ENCODE results near the gene GARNL3.

GARNL3 gene

DNA sequence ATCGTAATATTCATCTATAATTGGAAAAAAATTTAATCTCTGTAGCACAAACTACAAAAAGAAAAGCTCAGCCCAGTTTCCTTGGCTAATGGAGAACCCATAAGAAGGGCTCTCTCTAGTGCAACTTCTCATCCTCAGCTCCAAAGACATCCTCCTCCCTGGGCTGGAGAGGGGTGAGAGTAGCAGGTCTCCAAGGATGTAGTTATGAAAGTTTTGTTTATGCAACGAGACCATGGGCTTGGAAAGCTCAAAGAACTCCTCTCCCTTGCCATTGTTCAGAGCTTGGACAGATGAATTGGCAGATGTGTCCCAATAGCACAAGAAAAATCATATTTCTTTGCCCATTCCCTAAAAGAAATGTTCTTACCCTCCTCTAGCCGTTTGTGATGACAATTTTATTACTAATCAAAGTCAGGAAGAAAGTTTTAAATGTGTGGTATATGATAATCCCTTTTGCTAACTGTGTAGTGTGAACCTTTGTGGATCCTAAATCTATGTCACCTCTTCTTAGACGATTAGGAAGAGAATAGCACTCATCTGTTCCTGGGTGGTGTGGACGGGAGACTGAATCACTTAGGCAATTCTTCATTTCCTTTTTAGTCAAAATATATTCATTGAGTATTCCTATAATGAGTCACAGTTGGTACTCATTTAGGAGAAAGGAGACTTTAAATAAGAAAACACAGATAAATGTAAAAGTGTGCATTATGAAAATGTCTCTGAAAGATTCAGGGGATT lies 52.2 kb downstream of the GARNL3 start:
- no peak for DNase-seq

GRCh38 chr9:127318651-127319167 lies 54.1 kb downstream of the GARNL3 start:
- DNase-seq, result no peak

DNA sequence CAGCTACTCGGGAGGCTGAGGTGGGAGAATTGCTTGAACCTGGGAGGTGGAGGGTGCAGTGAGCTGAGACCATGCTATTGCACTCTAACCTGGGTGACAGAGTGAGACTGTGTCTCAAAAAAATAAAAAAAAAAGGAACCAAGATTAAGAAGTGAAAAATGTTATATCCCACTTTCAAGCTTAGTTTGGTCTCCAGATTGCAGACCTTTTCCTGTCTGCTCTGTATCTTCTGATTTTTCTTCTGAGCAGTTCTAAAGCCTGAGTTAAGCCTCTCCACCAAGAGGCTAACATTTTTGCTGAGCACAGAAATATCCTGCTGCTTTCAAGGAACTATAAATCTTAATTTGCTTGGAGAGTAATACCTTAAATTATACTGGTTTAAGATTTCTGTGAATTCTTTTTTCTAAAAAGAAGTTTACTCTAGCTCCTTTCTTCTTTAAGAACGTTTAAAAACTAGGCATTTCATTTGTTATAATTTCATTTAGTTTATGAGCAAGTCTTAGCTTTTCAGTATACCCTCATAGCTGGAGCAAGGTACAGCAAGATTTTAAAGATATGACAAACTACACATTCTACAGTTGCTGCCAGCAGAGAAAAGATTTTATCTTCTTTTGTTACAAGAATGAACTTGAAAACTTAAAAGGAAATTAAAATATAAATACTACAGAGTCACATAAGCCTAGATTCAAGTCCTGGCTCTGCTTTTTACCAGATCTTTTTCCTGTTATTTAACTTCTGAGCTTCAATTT lies 55.0 kb downstream of the GARNL3 start:
- no peak for DNase-seq

- DNase-seq, result no peak
Measured at GRCh38 chr9:127320115-127320378, 55.5 kb downstream of the GARNL3 start.

DNA sequence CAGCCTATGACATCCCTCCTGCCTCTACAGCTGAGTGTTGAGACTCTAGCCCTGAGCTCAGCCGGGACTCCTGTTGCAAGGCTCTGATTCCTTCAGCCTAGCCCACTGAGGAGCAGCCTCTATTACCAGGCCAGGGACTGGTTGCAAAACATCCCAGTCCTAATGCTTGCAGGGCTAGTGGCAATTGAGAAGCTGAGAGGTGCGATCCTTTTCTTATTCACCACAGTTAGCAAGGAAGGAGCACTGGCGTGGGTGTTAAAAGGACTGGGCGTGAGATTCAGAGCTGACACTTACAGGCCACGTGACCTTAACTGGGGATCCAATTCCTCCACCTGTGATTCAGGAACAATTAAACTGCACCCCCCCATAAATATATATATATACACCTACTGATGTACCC lies 58.8 kb downstream of the GARNL3 start:
- no peak for DNase-seq

GRCh38 chr9:127330501-127330900 lies 65.9 kb downstream of the GARNL3 start:
- no peak for DNase-seq

- DNase-seq, result peak; percentile 89
Measured at GRCh38 chr9:127333221-127334064, 68.9 kb downstream of the GARNL3 start.

- DNase-seq, result no peak
Measured at GRCh38 chr9:127334725-127335124, 70.2 kb downstream of the GARNL3 start.

- no peak for DNase-seq
Measured at GRCh38 chr9:127336086-127336485, 71.5 kb downstream of the GARNL3 start.

DNA sequence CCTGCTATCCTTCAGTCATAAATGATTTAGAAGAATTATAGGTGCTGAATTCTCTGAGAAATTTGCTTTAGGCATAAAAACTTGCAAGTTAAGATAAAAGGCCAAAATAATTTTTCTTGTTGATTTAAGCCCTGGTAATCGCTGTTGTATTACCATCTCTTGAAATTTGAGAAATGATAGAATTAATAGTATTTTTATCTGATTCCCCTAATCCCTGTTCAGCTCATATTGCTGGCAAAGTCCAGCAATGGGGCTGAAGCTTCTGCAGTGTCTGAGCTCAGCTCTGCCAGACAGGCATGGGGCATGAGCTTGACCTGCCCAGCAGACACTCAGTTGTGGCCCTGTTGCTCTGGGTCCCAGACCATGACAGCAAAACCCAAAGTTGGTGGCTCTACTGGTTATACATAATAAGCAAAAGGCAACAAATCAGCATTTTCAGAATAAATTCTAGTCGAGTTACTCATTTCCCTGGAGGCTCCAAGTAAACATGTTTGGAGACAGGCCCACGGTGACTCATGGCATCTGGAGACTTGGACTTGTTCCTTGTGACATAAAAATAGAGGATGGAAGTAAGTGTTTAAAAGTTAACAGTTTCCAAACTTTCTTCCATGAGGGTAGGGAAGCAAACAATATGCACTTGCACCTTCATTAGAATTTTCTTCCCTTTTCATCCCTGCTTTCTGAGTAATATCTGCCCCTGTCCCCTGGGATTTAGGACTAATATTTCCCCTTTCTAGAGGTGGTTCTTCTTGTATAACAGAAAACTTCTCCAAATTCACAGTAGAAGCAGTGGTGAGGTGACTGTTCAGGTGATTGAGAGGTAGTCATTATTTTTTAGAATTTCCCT lies 72.2 kb downstream of the GARNL3 start:
- no peak for DNase-seq

DNA sequence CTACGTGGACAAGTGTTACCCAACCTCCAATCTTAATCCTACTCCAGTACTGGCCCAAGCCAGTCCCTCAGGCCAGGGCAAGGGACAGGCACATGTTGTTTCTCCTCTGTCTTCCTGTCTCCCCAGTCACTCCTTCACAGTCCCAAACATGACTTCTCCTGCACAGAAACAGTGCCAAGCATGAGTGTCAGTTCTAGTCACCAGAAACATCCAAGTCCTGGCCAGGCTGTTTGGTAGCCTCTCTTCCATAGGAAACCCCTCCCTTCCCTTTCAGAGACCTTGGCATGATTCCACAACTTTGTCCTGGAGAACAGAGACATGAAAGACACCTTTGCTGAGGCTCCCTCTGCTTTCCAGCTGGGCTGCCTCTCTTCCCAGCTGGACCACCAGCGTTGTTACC lies 76.1 kb downstream of the GARNL3 start:
- DNase-seq, result no peak

GRCh38 chr9:127341152-127341551 lies 76.6 kb downstream of the GARNL3 start:
- no peak for DNase-seq

- DNase-seq, result no peak
Measured at GRCh38 chr9:127344368-127345000, 79.9 kb downstream of the GARNL3 start.

DNA sequence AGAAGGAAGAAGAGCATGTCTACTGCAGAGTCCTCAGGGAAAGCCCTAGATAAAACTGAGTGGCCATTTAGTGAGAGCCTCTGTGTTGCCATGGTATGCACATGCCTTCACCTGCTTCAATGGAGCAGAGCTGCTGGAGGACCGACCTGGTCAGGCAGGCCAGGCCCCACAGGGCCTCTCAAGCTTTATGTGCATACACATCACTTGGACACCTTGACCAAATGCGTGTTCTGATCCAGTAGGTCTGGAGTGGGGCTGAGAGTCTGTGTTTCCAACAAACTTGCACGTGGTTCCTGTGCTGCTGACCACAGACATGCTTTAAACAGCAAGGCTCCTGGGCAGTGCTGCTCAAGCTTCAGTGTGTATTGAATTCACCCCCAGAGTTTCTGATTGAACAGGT lies 81.0 kb downstream of the GARNL3 start:
- DNase-seq, result no peak

DNA sequence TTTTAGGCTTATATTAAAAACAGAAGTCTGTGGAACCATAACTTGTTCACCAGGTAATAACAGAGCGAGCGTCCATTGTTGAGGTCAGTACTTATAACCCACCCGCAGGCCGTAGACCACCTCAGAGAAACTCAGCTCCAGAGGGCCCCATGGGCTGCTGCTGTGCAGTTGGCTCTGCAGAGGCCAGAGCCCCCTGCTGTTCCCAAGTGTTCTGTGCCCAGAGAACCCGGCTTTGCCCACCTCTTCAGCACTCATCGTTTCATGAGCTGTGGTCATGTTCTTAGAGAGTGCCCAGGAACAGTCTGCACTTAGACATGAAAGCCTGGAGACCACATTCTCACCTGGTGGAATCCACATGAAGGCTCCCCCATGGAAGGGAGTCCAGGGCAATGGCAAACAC lies 82.0 kb downstream of the GARNL3 start:
- no peak for DNase-seq

GRCh38 chr9:127347831-127348776 lies 83.5 kb downstream of the GARNL3 start:
- no peak for DNase-seq

DNA sequence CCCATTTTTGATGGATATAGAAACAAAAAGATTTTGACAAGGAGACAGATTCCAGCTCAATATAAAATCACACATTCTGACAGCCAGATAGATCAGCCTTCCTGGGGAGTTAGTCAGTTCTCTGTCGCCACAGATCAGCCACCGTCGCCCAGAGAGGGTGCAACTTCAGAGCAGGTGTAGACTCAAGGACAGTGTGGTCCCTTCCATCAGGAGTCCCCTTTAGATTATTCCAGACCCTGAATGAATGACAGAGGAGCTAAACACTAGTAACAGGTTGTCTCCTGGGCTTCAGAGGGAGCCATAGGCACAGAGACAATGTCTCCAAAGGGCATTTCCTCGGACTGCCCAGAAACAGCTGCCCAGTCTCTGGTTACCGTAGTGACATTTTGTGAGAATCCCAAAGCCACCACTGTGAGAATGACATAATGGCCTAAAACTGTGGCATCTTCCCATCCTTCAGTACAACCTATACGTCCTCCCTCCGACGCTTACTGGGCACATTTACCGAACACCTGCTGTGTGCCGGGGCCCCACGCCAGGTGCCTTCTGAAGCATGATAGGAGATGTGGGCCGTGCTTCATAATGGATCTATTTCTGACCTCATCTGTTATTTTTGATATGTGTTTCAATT lies 85.0 kb downstream of the GARNL3 start:
- no peak for DNase-seq

DNA sequence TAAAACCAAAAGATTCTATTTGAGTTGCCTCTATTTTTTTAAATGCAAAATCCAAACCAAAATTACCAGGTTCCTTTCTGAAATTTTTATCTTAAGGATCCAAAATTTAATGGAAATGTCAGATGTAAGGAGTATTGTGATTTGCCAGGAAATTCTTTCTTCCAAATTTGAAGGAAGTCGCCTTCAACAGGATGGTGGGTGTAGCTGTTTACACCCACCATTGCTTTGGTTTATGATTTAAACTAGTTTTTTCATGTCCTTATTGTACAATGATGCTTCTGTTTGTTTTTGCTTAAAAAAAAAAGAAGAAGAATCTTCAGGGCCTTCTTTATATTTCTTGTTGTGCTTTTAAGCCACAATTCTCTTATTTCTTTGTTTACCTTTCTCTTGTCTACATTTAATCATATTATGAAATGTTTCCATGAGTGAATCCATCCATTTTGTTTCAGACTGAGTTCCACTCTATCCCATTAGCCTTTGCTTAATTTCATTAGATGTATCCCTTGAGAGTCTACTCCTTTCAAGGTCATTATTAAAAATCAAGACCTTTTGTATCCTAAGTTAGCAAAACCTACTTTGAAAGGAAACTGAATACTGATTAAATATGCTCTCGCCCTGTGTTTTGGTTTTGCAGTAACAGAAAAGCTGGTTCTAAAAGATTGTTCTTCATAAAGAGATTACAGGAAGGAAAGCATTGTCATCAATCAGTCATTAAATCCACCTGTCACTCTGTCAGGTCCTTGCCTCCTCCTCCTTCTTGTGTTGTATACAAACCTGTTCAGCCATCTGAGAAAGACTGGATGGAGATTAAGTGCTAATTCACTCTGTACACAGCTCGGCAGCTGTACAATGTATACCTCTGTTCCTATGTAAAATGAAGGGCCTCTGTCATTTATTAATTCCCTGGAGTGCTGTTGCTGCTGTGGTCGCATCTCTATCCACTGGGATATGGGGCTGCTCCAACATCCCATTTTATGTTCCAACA lies 86.9 kb downstream of the GARNL3 start:
- DNase-seq, result peak; percentile 88

DNA sequence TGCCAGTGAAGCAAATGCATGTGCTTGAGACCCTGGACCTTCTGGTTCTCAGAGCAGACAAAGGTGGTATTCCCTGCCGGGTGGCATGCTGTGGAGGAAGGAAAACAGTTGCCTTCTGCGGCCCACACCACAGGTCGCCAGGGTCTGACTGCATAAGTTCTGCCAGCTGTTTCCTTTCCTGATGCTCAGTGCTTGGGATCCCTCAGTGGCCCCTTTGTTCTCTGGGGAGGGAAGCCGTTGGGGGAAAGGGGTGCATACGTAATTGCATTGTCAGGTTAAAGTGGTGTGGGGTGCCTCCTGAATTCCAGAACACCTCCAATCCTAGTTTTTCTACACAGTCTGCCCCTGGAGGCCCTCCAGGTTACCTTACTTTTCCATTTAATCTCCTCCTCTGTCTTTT lies 89.3 kb downstream of the GARNL3 start:
- DNase-seq, result no peak
